ENCODE results near the gene AREG. TPM values are rescaled to one million over a fixed set of nuclear protein-coding genes. Genes with fewer than 3 reads are reported as not detected.
A peak's percentile ranks its signal among the peaks of the same experiment; 100 is the strongest.

AREG gene
- total and polyA plus RNA-seq, 9 of the 15 experiments (the other 6 are each of a cell fraction or from before 2014, with no cell fraction given) = 1.4 to 7.7 (median 5.4) TPM

DNA sequence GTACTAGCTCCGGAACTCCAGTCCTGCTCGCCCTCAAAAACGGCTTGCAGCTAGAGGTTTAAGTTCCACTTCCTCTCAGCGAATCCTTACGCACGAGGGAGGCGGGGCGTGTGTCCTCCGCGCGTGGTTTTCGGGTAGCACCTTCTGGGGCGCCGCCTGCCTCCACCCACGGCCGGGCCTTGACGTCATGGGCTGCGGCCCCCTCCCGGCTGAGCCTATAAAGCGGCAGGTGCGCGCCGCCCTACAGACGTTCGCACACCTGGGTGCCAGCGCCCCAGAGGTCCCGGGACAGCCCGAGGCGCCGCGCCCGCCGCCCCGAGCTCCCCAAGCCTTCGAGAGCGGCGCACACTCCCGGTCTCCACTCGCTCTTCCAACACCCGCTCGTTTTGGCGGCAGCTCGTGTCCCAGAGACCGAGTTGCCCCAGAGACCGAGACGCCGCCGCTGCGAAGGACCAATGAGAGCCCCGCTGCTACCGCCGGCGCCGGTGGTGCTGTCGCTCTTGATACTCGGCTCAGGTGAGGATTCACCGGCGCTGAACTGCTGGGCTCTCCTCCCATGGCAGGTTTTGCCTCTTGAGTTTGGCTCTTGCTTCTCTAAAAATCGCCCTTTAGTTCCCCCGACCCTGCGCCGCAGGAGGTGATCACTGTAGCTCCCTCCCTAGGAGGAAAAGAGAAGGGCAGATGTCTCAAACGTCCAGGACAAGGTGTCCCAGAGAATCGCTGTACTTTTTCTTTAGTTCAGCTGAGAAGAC lies at the start of gene AREG (continued):
- no peak for TF ChIP-seq ZNF324 (CRISPR knock-in tag; IDR thresholded peaks at IDR 0.05)
- TF ChIP-seq ARNT (IDR thresholded peaks at IDR 0.05) = no peak
- no peak for TF ChIP-seq PHF20 (IDR thresholded peaks at IDR 0.05; ENCODE audit: partially characterized antibody)
- no peak; the same call in 1 of the 2 replicates for TF ChIP-seq ZC3H4 (CRISPR knock-in tag; IDR thresholded peaks at IDR 0.05; ENCODE audit: borderline replicate concordance)
- TF ChIP-seq HDAC1 (IDR thresholded peaks at IDR 0.05) = peak in 1 of 2 experiments; percentile 68; a peak in 1 of 4 replicates
- peak; percentile 26; the same call in 1 of the 2 replicates for TF ChIP-seq BHLHE40 (IDR thresholded peaks at IDR 0.05; ENCODE audit: low read length)
- TF ChIP-seq, protein P1, sequence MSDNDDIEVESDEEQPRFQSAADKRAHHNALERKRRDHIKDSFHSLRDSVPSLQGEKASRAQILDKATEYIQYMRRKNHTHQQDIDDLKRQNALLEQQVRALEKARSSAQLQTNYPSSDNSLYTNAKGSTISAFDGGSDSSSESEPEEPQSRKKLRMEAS (CRISPR knock-in tag; IDR thresholded peaks at IDR 0.05) = peak; percentile 91
- TF ChIP-seq, protein P2, sequence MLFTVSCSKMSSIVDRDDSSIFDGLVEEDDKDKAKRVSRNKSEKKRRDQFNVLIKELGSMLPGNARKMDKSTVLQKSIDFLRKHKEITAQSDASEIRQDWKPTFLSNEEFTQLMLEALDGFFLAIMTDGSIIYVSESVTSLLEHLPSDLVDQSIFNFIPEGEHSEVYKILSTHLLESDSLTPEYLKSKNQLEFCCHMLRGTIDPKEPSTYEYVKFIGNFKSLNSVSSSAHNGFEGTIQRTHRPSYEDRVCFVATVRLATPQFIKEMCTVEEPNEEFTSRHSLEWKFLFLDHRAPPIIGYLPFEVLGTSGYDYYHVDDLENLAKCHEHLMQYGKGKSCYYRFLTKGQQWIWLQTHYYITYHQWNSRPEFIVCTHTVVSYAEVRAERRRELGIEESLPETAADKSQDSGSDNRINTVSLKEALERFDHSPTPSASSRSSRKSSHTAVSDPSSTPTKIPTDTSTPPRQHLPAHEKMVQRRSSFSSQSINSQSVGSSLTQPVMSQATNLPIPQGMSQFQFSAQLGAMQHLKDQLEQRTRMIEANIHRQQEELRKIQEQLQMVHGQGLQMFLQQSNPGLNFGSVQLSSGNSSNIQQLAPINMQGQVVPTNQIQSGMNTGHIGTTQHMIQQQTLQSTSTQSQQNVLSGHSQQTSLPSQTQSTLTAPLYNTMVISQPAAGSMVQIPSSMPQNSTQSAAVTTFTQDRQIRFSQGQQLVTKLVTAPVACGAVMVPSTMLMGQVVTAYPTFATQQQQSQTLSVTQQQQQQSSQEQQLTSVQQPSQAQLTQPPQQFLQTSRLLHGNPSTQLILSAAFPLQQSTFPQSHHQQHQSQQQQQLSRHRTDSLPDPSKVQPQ (CRISPR knock-in tag; IDR thresholded peaks at IDR 0.05; ENCODE audit: borderline replicate concordance) = no peak
- peak in 1 of 2 experiments; percentile 50; a peak in 1 of 4 replicates for TF ChIP-seq RCOR1 (IDR thresholded peaks at IDR 0.05; ENCODE audit: borderline replicate concordance in 1 of 2, low read depth in 2 of 2, low read length in 2 of 2)
- no peak for TF ChIP-seq HLTF (IDR thresholded peaks at IDR 0.05)
- TF ChIP-seq BCOR (IDR thresholded peaks at IDR 0.05) = no peak
- no peak for TF ChIP-seq DMBX1 (CRISPR knock-in tag; IDR thresholded peaks at IDR 0.05; ENCODE audit: borderline replicate concordance)
- TF ChIP-seq NFE2 (IDR thresholded peaks at IDR 0.05; ENCODE audit: low read depth) = no peak
- TF ChIP-seq, protein P3, sequence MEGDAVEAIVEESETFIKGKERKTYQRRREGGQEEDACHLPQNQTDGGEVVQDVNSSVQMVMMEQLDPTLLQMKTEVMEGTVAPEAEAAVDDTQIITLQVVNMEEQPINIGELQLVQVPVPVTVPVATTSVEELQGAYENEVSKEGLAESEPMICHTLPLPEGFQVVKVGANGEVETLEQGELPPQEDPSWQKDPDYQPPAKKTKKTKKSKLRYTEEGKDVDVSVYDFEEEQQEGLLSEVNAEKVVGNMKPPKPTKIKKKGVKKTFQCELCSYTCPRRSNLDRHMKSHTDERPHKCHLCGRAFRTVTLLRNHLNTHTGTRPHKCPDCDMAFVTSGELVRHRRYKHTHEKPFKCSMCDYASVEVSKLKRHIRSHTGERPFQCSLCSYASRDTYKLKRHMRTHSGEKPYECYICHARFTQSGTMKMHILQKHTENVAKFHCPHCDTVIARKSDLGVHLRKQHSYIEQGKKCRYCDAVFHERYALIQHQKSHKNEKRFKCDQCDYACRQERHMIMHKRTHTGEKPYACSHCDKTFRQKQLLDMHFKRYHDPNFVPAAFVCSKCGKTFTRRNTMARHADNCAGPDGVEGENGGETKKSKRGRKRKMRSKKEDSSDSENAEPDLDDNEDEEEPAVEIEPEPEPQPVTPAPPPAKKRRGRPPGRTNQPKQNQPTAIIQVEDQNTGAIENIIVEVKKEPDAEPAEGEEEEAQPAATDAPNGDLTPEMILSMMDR (IDR thresholded peaks at IDR 0.05 in 2 of 3, conservative IDR thresholded peaks at IDR 0.05 in 1 of 3; ENCODE audit: insufficient read depth in 2 of 3, low read depth in 1 of 3, low read length in 3 of 3) = peak; percentile 69 to 87 (median 69)
- no peak for TF ChIP-seq FOXA3 (CRISPR knock-in tag; conservative IDR thresholded peaks at IDR 0.05 in 1 of 2, IDR thresholded peaks at IDR 0.05 in 1 of 2)
- no peak for TF ChIP-seq EZH2 (IDR thresholded peaks at IDR 0.05; ENCODE audit: borderline replicate concordance, low read depth, low read length)
- TF ChIP-seq EP400 (IDR thresholded peaks at IDR 0.05) = peak; percentile 65
- no peak for TF ChIP-seq KAT7 (CRISPR knock-in tag; IDR thresholded peaks at IDR 0.05; ENCODE audit: borderline replicate concordance)
- no peak for TF ChIP-seq GTF2F1 (IDR thresholded peaks at IDR 0.05; ENCODE audit: low read depth, low read length)
- no peak for TF ChIP-seq TCFL5 (CRISPR knock-in tag; conservative IDR thresholded peaks at IDR 0.05)
- TF ChIP-seq, protein P4, sequence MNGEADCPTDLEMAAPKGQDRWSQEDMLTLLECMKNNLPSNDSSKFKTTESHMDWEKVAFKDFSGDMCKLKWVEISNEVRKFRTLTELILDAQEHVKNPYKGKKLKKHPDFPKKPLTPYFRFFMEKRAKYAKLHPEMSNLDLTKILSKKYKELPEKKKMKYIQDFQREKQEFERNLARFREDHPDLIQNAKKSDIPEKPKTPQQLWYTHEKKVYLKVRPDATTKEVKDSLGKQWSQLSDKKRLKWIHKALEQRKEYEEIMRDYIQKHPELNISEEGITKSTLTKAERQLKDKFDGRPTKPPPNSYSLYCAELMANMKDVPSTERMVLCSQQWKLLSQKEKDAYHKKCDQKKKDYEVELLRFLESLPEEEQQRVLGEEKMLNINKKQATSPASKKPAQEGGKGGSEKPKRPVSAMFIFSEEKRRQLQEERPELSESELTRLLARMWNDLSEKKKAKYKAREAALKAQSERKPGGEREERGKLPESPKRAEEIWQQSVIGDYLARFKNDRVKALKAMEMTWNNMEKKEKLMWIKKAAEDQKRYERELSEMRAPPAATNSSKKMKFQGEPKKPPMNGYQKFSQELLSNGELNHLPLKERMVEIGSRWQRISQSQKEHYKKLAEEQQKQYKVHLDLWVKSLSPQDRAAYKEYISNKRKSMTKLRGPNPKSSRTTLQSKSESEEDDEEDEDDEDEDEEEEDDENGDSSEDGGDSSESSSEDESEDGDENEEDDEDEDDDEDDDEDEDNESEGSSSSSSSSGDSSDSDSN (IDR thresholded peaks at IDR 0.05; ENCODE audit: borderline replicate concordance in 1 of 2, low read depth in 2 of 2, low read length in 2 of 2) = peak in 1 of 2 experiments; percentile 54; a peak in 1 of 4 replicates

All from K562 (cell line).